Parathyroid adenoma (tissue), 2 donors: Measurements from ENCODE around the gene FLT1.

Experiments used
- H2AFZ ChIP-seq: fragments of 300-600 bp; sonication (generic); one replicate; pipeline ENCODE4 v1.7.0; 2017; ENCODE audit warnings: antibody characterized with exemption, mild to moderate bottlenecking
- H3K27ac ChIP-seq: fragments of 300-600 bp; sonication (generic); one replicate; pipeline ENCODE4 v1.7.0; 2017
- H3K27me3 ChIP-seq: fragments of 300-600 bp; sonication (generic); one replicate; pipeline ENCODE4 v1.7.0; 2017; ENCODE audit warnings: low read length; ENCODE audit not compliant: control insufficient read depth, insufficient read depth
- H3K36me3 ChIP-seq: fragments of 300-600 bp; sonication (generic); one replicate; pipeline ENCODE4 v1.7.0; 2017; ENCODE audit warnings: low read length; ENCODE audit not compliant: control insufficient read depth, insufficient read depth
- H3K4me1 ChIP-seq: fragments of 300-600 bp; sonication (generic); one replicate; pipeline ENCODE4 v1.7.0; 2017; ENCODE audit warnings: control low read depth
- H3K4me2 ChIP-seq: fragments of 300-600 bp; sonication (generic); one replicate; pipeline ENCODE4 v1.7.0; 2017; ENCODE audit warnings: low read length
- H3K4me3 ChIP-seq: fragments of 300-600 bp; sonication (generic); one replicate; pipeline ENCODE4 v1.7.0; 2017; ENCODE audit warnings: low read depth, low read length
- H3K79me2 ChIP-seq: fragments of 300-600 bp; sonication (generic); one replicate; pipeline ENCODE4 v1.7.0; 2017; ENCODE audit warnings: control low read depth
- H3K9ac ChIP-seq: fragments of 300-600 bp; sonication (generic); one replicate; pipeline ENCODE4 v1.7.0; 2017; ENCODE audit warnings: mild to moderate bottlenecking
- H3K9me3 ChIP-seq: fragments of 300-600 bp; sonication (generic); one replicate; pipeline ENCODE4 v1.7.0; 2017; ENCODE audit warnings: low read length; ENCODE audit not compliant: control insufficient read depth
- TF ChIP-seq, protein P1 (sequence below): fragments of 300-600 bp; sonication (generic); IDR thresholded peaks from one replicate; pipeline ENCODE4 v1.7.0; 2017; ENCODE audit warnings: antibody characterized with exemption, mild to moderate bottlenecking
- donor health status: primary hyperparathyroidism.

Gene FLT1

DNA sequence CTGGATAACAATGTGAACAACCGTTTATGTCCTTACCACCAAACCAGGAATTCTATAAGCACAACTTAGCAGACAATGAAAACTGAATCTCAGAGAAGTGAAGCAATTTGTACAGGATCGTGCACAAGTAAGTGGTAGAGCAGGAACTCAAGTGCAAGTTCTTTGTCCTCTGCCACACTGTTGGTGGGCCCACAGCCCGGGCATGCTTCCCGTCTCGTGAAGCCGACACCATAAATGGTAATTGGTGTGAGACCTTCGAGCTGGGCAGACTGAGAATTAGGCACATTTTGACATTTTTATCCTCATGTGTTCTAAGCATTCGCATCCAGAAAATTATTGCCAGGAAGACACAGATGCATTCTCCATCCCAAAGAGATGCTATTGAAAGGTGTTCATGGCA is 27.9 kb upstream of the FLT1 start:
- Histone ChIP-seq H3K36me3 (no peaks in the 10 kb centered on the region), H3K27ac (no peak overlapping the region), H3K9ac (no peak overlapping the region), H3K4me3 (no peak overlapping the region), H3K9me3 (no peaks in the 10 kb centered on the region), H2AFZ (no peak overlapping the region), H3K4me1 (no peaks in the 10 kb centered on the region), H3K79me2 (no peaks in the 10 kb centered on the region), H3K27me3 (no peaks in the 10 kb centered on the region), H3K4me2 (no peak overlapping the region)
- TF ChIP-seq, protein P1, sequence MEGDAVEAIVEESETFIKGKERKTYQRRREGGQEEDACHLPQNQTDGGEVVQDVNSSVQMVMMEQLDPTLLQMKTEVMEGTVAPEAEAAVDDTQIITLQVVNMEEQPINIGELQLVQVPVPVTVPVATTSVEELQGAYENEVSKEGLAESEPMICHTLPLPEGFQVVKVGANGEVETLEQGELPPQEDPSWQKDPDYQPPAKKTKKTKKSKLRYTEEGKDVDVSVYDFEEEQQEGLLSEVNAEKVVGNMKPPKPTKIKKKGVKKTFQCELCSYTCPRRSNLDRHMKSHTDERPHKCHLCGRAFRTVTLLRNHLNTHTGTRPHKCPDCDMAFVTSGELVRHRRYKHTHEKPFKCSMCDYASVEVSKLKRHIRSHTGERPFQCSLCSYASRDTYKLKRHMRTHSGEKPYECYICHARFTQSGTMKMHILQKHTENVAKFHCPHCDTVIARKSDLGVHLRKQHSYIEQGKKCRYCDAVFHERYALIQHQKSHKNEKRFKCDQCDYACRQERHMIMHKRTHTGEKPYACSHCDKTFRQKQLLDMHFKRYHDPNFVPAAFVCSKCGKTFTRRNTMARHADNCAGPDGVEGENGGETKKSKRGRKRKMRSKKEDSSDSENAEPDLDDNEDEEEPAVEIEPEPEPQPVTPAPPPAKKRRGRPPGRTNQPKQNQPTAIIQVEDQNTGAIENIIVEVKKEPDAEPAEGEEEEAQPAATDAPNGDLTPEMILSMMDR = no peak

DNA sequence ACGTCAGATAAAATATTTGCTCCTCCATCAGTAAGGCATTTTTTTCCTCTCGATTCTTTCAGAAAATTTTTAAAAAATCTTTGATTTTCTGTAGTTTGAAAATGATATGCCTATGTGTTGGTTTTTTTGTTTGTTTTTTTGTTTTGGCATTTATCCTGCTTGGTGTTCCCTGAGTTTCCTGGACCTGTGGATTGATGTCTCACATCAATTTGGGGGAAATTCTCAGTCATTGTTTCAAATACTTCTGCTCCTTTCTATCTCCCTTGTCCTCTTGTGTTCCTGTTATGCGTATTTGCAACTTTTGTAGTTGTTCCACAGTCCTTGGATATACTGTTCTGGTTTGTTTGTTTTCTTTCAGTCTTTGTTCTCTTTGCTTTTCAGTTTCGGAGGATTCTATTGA is 18.8 kb upstream of the FLT1 start:
- Histone ChIP-seq H3K4me1 (no peaks in the 10 kb centered on the region), H3K79me2 (no peaks in the 10 kb centered on the region), H3K27ac (no peak overlapping the region), H3K4me3 (no peak overlapping the region), H2AFZ (no peak overlapping the region), H3K9ac (no peak overlapping the region), H3K4me2 (no peak overlapping the region), H3K36me3 (no peaks in the 10 kb centered on the region), H3K9me3 (no peaks in the 10 kb centered on the region), H3K27me3 (no peaks in the 10 kb centered on the region)
- TF ChIP-seq, protein P1 = no peak

DNA sequence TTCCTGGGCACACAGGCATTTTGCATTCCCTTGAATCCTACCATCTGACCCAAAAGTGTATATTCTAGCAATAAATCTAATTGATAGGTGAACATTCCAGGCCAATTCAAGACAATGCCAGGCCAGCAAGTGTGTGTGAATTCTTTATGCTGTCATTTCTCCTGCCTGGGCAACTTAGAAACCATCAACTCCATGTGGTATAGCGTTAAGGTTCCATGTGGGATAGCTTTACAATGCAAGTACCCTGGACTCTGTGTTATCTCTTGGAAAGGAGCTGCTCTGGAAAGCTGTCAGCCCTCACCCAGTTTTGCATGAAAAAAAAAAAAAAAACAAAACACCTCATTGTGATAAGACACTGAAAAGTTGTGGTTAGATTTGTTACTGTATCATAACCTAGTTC is 15.6 kb upstream of the FLT1 start:
- H3K79me2 ChIP-seq = no peaks in the 10 kb centered on the region
- no peak overlapping the region for H3K4me2 ChIP-seq
- no peaks in the 10 kb centered on the region for H3K4me1 ChIP-seq
- TF ChIP-seq, protein P1 = no peak
- H2AFZ ChIP-seq = no peak overlapping the region
- no peaks in the 10 kb centered on the region for H3K9me3 ChIP-seq
- H3K27ac ChIP-seq = no peak overlapping the region
- no peaks in the 10 kb centered on the region for H3K27me3 ChIP-seq
- H3K9ac ChIP-seq = no peak overlapping the region
- no peaks in the 10 kb centered on the region for H3K36me3 ChIP-seq
- no peak overlapping the region for H3K4me3 ChIP-seq

DNA sequence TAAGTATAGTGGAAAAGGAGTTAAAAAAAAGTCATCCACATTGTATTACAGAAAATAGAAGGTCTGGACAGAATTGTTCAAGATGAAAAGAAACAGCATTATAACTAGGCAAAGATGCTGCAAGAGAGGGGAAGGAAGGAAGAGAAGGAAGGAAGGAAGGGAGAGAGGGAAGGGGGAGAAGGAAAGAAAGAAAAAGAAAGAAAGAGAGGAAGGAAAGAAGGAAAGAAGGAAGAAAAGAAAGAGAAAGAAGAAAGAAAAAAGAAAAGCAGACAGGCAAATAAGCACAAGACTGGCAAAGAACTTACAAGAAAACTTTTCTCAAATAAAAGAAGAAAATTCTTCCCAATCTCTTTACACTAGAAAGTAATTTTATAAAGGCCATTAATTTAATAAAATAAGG is 15.1 kb upstream of the FLT1 start:
- H3K4me1 ChIP-seq = no peaks in the 10 kb centered on the region
- H3K4me2 ChIP-seq = no peak overlapping the region
- H3K27me3 ChIP-seq = no peaks in the 10 kb centered on the region
- no peaks in the 10 kb centered on the region for H3K79me2 ChIP-seq
- no peak overlapping the region for H3K4me3 ChIP-seq
- no peak overlapping the region for H2AFZ ChIP-seq
- TF ChIP-seq, protein P1 = no peak
- no peak overlapping the region for H3K27ac ChIP-seq
- H3K9ac ChIP-seq = no peak overlapping the region
- H3K9me3 ChIP-seq = no peaks in the 10 kb centered on the region
- no peaks in the 10 kb centered on the region for H3K36me3 ChIP-seq

DNA sequence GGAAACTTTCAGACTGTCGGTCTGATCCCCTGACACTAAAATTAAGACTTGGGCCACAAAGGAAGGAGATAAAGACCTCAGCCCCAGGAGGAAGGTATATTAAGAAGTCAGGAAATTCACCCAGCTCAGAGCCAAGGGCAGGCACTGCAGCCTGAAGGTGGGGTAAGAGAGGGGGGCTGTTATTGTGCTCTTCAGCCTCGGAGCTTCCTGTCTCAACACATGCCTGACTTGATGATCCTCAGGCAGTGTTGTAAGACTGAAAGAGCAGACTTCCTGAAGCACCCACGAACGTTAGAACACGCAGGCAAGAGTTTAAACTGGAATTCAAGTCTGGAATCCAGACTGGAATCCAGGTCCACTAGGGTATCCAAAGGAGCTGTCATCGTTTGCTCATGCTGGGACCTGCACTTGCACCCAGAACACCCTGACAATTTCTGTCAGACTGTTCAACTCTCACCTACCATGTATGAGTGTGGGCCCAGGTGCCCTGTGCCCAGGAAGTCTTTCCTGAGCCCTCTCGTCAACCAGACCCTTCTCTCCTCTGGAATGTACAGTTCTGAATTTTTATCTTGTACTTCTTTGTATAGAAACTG is 10.7 kb upstream of the FLT1 start:
- peak overlapping the region; percentile 4 for H3K27ac ChIP-seq
- H3K4me2 ChIP-seq = no peak overlapping the region
- H3K9ac ChIP-seq = no peak overlapping the region
- H3K4me1 ChIP-seq = no peaks in the 10 kb centered on the region
- no peaks in the 10 kb centered on the region for H3K27me3 ChIP-seq
- H3K36me3 ChIP-seq = no peaks in the 10 kb centered on the region
- no peaks in the 10 kb centered on the region for H3K79me2 ChIP-seq
- no peak overlapping the region for H2AFZ ChIP-seq
- no peak overlapping the region for H3K4me3 ChIP-seq
- TF ChIP-seq, protein P1 = no peak
- no peaks in the 10 kb centered on the region for H3K9me3 ChIP-seq
